Hepatocyte (in vitro differentiated cells): ENCODE data around the gene CASP12. TPM values are rescaled to one million over a fixed set of nuclear protein-coding genes. Genes with fewer than 3 reads are reported as not detected.

ENCODE experiments used
- DNase-seq: peaks from one replicate; pipeline ENCODE4 v3.0.0-alpha.2; 2016; ENCODE audit warnings: low spot score
- H2AFZ ChIP-seq: fragments of 200-600 bp; sonication (generic); 2 replicates; pipeline ENCODE4 v1.6.0; 2016; ENCODE audit warnings: antibody characterized with exemption, mild to moderate bottlenecking
- H3K27ac ChIP-seq: fragments of 200-600 bp; sonication (generic); 2 replicates; pipeline ENCODE4 v1.5.1; 2016; ENCODE audit warnings: mild to moderate bottlenecking
- H3K27me3 ChIP-seq: fragments of 200-600 bp; sonication (generic); 2 replicates; pipeline ENCODE4 v1.6.1; 2016
- H3K36me3 ChIP-seq: fragments of 200-600 bp; sonication (generic); replicated peaks from 2 replicates; pipeline ENCODE4 v1.5.1; 2016; ENCODE audit warnings: low read depth; ENCODE audit not compliant: insufficient read depth
- H3K4me1 ChIP-seq: fragments of 200-600 bp; sonication (generic); 2 replicates; pipeline ENCODE4 v1.5.1; 2016; ENCODE audit warnings: mild to moderate bottlenecking, moderate library complexity; ENCODE audit not compliant: insufficient read depth
- H3K4me2 ChIP-seq: fragments of 200-600 bp; sonication (generic); 2 replicates; pipeline ENCODE4 v1.6.0; 2016
- H3K4me3 ChIP-seq: fragments of 200-600 bp; sonication (generic); 2 replicates; pipeline ENCODE4 v1.5.1; 2016; ENCODE audit warnings: mild to moderate bottlenecking
- H3K79me2 ChIP-seq: fragments of 200-600 bp; sonication (generic); 2 replicates; pipeline ENCODE4 v1.6.0; 2017; ENCODE audit warnings: mild to moderate bottlenecking
- H3K9me2 ChIP-seq: fragments of 200-600 bp; sonication (generic); replicated peaks from 2 replicates; pipeline ENCODE4 v1.6.0; 2017; ENCODE audit warnings: mild to moderate bottlenecking; ENCODE audit not compliant: insufficient read depth
- H3K9me3 ChIP-seq: fragments of 200-600 bp; sonication (generic); 2 replicates; pipeline ENCODE4 v1.5.1; 2016; ENCODE audit warnings: low read depth, mild to moderate bottlenecking
- H4K20me1 ChIP-seq: fragments of 200-600 bp; sonication (generic); 2 replicates; pipeline ENCODE4 v1.6.0; 2016; ENCODE audit warnings: mild to moderate bottlenecking; ENCODE audit not compliant: insufficient read depth, poor library complexity, severe bottlenecking
- CTCF ChIP-seq: fragments of 200-600 bp; sonication (generic); IDR thresholded peaks from 2 replicates; pipeline ENCODE4 v1.5.1; 2016; ENCODE audit warnings: antibody characterized with exemption, mild to moderate bottlenecking; ENCODE audit not compliant: poor library complexity
- EZH2 ChIP-seq: fragments of 200-600 bp; sonication (generic); IDR thresholded peaks from 2 replicates; pipeline ENCODE4 v1.6.1; 2016; ENCODE audit warnings: antibody characterized with exemption, mild to moderate bottlenecking, borderline replicate concordance
- EZH2phosphoT487 ChIP-seq: fragments of 200-600 bp; sonication (generic); IDR thresholded peaks from one replicate; pipeline ENCODE4 v1.6.1; 2018; ENCODE audit warnings: antibody characterized with exemption, mild to moderate bottlenecking, low read depth, moderate library complexity; ENCODE audit not compliant: unreplicated experiment, severe bottlenecking
- WGBS: methylation state at CpG from one replicate; pipeline ENCODE4 v1.1.6; 2016; ENCODE audit warnings: low lambda C conversion rate; ENCODE audit errors: missing lambda C conversion rate; 5-methylcytosine and 5-hydroxymethylcytosine counted together
- polyA plus RNA-seq: library from polyadenylated mRNA; unstranded; fragments of >200 nt; fragmentation: Nextera tagmentation; extraction: Ambion mirVana; gene quantifications from 2 replicates; pipeline ENCODE4 v1.2.1, GENCODE V29; 2016
- total RNA-seq: library from RNA; depleted of rRNA; stranded (reverse); fragments of >200 nt; gene quantifications from 2 replicates; pipeline ENCODE4 v1.2.3, GENCODE V29; 2014

Gene CASP12
- total and polyA plus RNA-seq, 2 experiments from 2014 or later, result 0.13 to 0.42 TPM

GRCh38 chr11:104843150-104843836 is 55.0 kb downstream of the CASP12 start:
- H2AFZ ChIP-seq, result no peak overlapping the region
- no peak overlapping the region for H3K27ac ChIP-seq
- DNase-seq, result no peak
- TF ChIP-seq EZH2phosphoT487 (no peak), CTCF (no peak), EZH2 (no peak)
- no peaks in the 10 kb centered on the region for H3K27me3 ChIP-seq
- H3K9me3 ChIP-seq, result no peaks in the 10 kb centered on the region
- H3K9me2 ChIP-seq, result no peaks in the 10 kb centered on the region
- H3K36me3 ChIP-seq, result no peaks in the 10 kb centered on the region
- no peaks in the 10 kb centered on the region for H3K4me1 ChIP-seq
- no peaks in the 10 kb centered on the region for H4K20me1 ChIP-seq
- no peaks in the 10 kb centered on the region for H3K79me2 ChIP-seq
- H3K4me3 ChIP-seq, result no peak overlapping the region
- 91% methylated on average over 4 of the region's 4 CpGs for WGBS
- no peak overlapping the region for H3K4me2 ChIP-seq

GRCh38 chr11:104841973-104842525 is 56.2 kb downstream of the CASP12 start:
- Histone ChIP-seq H3K4me1 (no peaks in the 10 kb centered on the region), H3K79me2 (no peaks in the 10 kb centered on the region), H3K9me2 (no peaks in the 10 kb centered on the region), H4K20me1 (no peaks in the 10 kb centered on the region), H3K4me2 (no peak overlapping the region), H3K27me3 (no peaks in the 10 kb centered on the region), H3K36me3 (no peaks in the 10 kb centered on the region), H3K27ac (no peak overlapping the region), H2AFZ (no peak overlapping the region), H3K9me3 (no peaks in the 10 kb centered on the region), H3K4me3 (no peak overlapping the region)
- 93% methylated on average over 2 of the region's 2 CpGs for WGBS
- no peak for TF ChIP-seq CTCF
- DNase-seq, result no peak

- 82% methylated on average over 1 of the region's 1 CpG for WGBS
- no peaks in the 10 kb centered on the region for H4K20me1 ChIP-seq
- H3K27me3 ChIP-seq, result no peaks in the 10 kb centered on the region
- H3K36me3 ChIP-seq, result no peaks in the 10 kb centered on the region
- H3K9me3 ChIP-seq, result no peaks in the 10 kb centered on the region
- no peaks in the 10 kb centered on the region for H3K79me2 ChIP-seq
- H3K27ac ChIP-seq, result no peak overlapping the region
- H3K4me1 ChIP-seq, result no peaks in the 10 kb centered on the region
- no peak overlapping the region for H2AFZ ChIP-seq
- no peak for DNase-seq
- no peak overlapping the region for H3K4me2 ChIP-seq
- no peak overlapping the region for H3K4me3 ChIP-seq
- H3K9me2 ChIP-seq, result no peaks in the 10 kb centered on the region
- TF ChIP-seq EZH2phosphoT487, result no peak
- no peak for TF ChIP-seq EZH2
- no peak for TF ChIP-seq CTCF
These were observed 57.1 kb downstream of the CASP12 start for GRCh38 chr11:104841185-104841584.
